H1 (cell line): ENCODE data around the gene ACER3. TPM values are rescaled to one million over a fixed set of nuclear protein-coding genes. Genes with fewer than 3 reads are reported as not detected.

ENCODE experiments used
- BRCA1 ChIP-seq: IDR thresholded peaks from 2 replicates; pipeline ENCODE4 v1.6.1; 2012; ENCODE audit warnings: low read depth, low read length, improper control_type of control experiment
- KDM5A ChIP-seq: fragments of 200-600 bp; IDR thresholded peaks from 2 replicates; pipeline ENCODE4 v1.7.1; 2012; ENCODE audit warnings: mild to moderate bottlenecking, low read length, inconsistent platforms, mixed read lengths
- NRF1 ChIP-seq: IDR thresholded peaks from 2 replicates; pipeline ENCODE4 v1.6.1; 2011; ENCODE audit warnings: mild to moderate bottlenecking, low read depth, low read length, improper control_type of control experiment
- RBBP5 ChIP-seq: IDR thresholded peaks from 2 replicates; pipeline ENCODE4 v1.7.1; 2012; ENCODE audit warnings: low read depth, mild to moderate bottlenecking, inconsistent platforms, low read length, moderate library complexity, borderline replicate concordance
- SP4 ChIP-seq: IDR thresholded peaks from 2 replicates; pipeline ENCODE4 v1.6.1; 2012; ENCODE audit warnings: low read length, inconsistent platforms
- SUZ12 ChIP-seq: fragments of 200-600 bp; sonication (generic); IDR thresholded peaks from 2 replicates; pipeline ENCODE4 v1.6.1; 2012; ENCODE audit warnings: mild to moderate bottlenecking, inconsistent platforms, low read length, moderate library complexity, mixed read lengths
- TAF1 ChIP-seq: IDR thresholded peaks from 2 replicates; pipeline ENCODE4 v1.6.1; 2011; ENCODE audit warnings: mild to moderate bottlenecking, low read depth, low read length
- polyA plus RNA-seq, 7 experiments: library from polyadenylated mRNA; depleted of rRNA in 3 of 7; stranded (reverse) in 5 of 7; unstranded in 2 of 7; fragments of >200 nt in 5 of 7; fragments of 200-250 nt in 2 of 7; gene quantifications; 1 replicate in 5 of 7; 2 replicates in 1 of 7; 4 replicates in 1 of 7; pipeline versions ENCODE4 v1.2.1 to v1.2.3, GENCODE V29; 2011 to 2013; ENCODE audit warnings: missing spikeins in 2 of 7, mixed read lengths in 2 of 7
- total RNA-seq: library from RNA; stranded (reverse); fragmentation: NEBNext Ultra II Directional; extraction: Animal tissue kit (Norgen Biotek cat#: 25700); gene quantifications from 2 replicates; pipeline ENCODE4 v1.2.1, GENCODE V29; 2021
- TF ChIP-seq, protein P1 (sequence below), 3 experiments: IDR thresholded peaks; 1 replicate in 2 of 3; 2 replicates in 1 of 3; pipeline versions ENCODE4 v1.5.1 to v1.6.1; 2011; ENCODE audit warnings: low read length in 3 of 3, mild to moderate bottlenecking in 3 of 3, inconsistent platforms in 2 of 3, low read depth in 1 of 3, moderate library complexity in 1 of 3; ENCODE audit not compliant: insufficient read depth in 1 of 3; ENCODE audit errors: control extremely low read depth in 1 of 3

Gene ACER3
- total and polyA plus RNA-seq, 2 of the 8 experiments (the other 6 are each of a cell fraction or from before 2014, with no cell fraction given): 5.7 to 16.2 TPM

DNA sequence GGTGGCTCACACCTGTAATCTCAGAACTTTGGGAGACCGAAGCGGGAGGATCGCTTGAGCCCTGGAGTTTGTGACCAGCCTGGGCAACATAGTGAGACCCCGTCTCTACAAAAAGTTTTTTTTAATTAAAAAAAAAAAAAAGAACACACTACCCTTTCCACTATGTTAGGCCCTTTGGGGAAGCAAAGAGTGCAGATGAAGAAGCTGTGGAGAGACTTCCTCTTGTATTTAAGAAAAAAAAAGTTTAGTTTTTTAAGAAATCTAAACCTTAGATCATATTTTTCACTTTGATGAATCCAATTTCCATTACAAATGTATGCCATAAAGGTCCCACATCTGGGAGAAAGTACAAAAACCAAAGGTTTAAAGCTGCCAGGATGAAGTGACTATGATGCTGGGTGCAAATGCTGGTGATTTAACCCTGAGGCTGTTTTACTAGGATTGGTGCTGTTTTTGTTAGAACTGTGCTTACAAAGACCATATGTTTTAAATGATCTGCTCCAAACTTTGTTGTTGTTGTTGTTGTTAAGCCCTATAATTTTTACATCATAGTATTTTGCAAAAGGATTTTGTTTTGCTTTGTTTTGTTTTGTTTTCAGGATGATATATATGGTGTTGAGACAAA is 28.9 kb upstream of the ACER3 start (continued):
- TF ChIP-seq, protein P1, sequence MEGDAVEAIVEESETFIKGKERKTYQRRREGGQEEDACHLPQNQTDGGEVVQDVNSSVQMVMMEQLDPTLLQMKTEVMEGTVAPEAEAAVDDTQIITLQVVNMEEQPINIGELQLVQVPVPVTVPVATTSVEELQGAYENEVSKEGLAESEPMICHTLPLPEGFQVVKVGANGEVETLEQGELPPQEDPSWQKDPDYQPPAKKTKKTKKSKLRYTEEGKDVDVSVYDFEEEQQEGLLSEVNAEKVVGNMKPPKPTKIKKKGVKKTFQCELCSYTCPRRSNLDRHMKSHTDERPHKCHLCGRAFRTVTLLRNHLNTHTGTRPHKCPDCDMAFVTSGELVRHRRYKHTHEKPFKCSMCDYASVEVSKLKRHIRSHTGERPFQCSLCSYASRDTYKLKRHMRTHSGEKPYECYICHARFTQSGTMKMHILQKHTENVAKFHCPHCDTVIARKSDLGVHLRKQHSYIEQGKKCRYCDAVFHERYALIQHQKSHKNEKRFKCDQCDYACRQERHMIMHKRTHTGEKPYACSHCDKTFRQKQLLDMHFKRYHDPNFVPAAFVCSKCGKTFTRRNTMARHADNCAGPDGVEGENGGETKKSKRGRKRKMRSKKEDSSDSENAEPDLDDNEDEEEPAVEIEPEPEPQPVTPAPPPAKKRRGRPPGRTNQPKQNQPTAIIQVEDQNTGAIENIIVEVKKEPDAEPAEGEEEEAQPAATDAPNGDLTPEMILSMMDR (IDR thresholded peaks at IDR 0.05; ENCODE audit: control extremely low read depth in 1 of 3, insufficient read depth in 1 of 3, low read depth in 1 of 3, low read length in 3 of 3): no peak
- TF ChIP-seq SUZ12 (no peak), SP4 (no peak), RBBP5 (no peak), BRCA1 (no peak), KDM5A (no peak), NRF1 (no peak), TAF1 (no peak)
- TF ChIP-seq, all 59 proteins: peak for 0
